ENCODE measurements around the gene ARHGAP45. TPM values are rescaled to one million over a fixed set of nuclear protein-coding genes. Genes with fewer than 3 reads are reported as not detected.
A peak's percentile ranks its signal among the peaks of the same experiment; 100 is the strongest.
"Not testable (repeated sequence)": the region's sequence is repeated elsewhere in the genome, so short reads cannot be mapped to it uniquely, and the experiment has no call there.

Gene ARHGAP45
- total RNA-seq, 3 donors from 2014 or later = 33.9 to 64.3 (median 58.8) TPM

DNA sequence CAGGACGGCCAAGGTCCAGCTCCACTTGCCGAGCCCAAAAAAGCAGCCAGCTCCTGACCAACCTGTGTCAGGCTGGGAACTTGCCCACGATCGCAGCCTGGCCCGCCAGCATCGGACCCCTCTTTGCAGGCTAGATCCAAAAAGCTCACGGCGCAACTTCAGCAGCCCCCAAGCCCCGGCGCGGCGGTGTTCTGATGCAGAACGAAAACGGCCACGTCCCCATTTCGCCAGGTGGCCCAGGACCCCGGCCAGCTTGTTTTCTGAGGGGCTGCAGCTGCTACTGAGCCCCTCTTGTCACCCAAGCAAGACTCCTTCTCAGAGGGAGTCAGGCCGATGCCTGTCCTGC is 47.4 kb upstream of the ARHGAP45 start:
- Histone ChIP-seq H3K4me3 (peak overlapping the region; percentile 11), H3K36me3 (ENCODE audit: low read depth) (no peaks in the 10 kb centered on the region), H3K4me1 (ENCODE audit: low read depth) (peaks cover 47% of the 10 kb centered on the region), H3K9me3 (no peaks in the 10 kb centered on the region)
- ATAC-seq = no peak
- intact Hi-C loops (cut with DNase I, micrococcal nuclease) = no loop called here
- DNase-seq = peak in 1 of 3 donors; percentile 48
- TF ChIP-seq CTCF (IDR thresholded peaks at IDR 0.05) = no peak

DNA sequence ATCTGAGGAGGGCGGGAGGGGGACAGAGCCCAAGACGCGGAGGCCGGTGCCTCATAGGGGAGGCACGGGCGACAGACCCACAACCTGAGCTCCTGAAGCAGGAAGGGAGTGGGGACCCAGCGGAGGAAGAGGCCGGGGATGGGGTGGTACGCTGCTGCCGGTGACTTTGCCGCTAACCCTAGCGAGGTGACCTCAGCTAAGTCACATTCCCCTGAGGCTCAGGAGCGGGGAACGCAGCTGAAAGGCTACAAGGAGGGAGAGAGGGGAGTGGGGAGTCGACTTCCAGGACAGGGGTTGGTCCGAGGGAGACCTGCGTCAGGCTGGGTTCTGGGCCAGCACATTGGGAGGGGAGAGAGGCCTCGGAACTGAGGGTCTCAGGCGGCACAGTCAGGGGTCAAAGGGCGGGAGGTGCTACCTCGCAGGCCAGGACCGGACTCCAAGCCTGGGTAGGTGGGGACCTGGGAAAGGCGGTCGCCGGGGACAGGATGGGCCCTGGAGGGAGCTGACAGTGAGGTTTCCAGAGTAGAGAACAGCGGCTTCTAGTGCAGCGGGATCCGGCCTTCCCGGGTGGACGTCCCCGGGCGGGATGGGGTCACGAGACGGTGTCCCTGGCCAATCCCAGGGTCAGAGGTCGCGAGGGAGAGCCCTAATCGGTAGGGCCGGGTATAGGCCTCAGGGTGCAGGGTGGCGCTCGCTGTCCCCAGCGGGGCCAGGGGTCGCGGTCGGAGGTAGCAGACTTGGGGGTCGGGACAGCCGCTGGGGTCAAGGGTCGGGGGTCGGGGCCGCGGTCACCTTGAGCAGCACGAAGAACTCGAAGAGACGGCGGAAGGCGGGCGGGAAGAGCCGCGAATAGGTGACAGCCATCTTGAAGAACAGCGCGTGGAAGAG is 46.7 kb upstream of the ARHGAP45 start:
- ATAC-seq (no peak), DNase-seq (peak; percentile 57 to 84 (median 71))
- intact Hi-C loops (cut with DNase I, micrococcal nuclease) = no loop called here
- Histone ChIP-seq H3K4me3 (peak overlapping the region; percentile 91), H3K9me3 (no peaks in the 10 kb centered on the region), H3K4me1 (ENCODE audit: low read depth) (peaks cover 47% of the 10 kb centered on the region), H3K36me3 (ENCODE audit: low read depth) (no peaks in the 10 kb centered on the region)
- TF ChIP-seq CTCF (IDR thresholded peaks at IDR 0.05) = no peak

- peak; percentile 97 to 98 (median 98) for DNase-seq
- intact Hi-C loops (cut with DNase I, micrococcal nuclease) = no loop called here
- no peaks in the 10 kb centered on the region for H3K9me3 ChIP-seq
- no peaks in the 10 kb centered on the region for H3K36me3 ChIP-seq (ENCODE audit: low read depth)
- TF ChIP-seq CTCF (IDR thresholded peaks at IDR 0.05) = peak; percentile 8
- peak; percentile 90 for ATAC-seq
- H3K4me1 ChIP-seq (ENCODE audit: low read depth) = peaks cover 47% of the 10 kb centered on the region
- H3K4me3 ChIP-seq = peak within 1 kb of the TSS; percentile 91
Observed at GRCh38 chr19:1020868-1021425, 46.0 kb upstream of the ARHGAP45 start, which contains the start of gene TMEM259. TMEM259 (minus strand) TSS chr19:1021123; CDS start chr19:1020996, 127 bp downstream.

GRCh38 chr19:1023883-1024188 is 43.1 kb upstream of the ARHGAP45 start:
- H3K36me3 ChIP-seq (ENCODE audit: low read depth); H3K4me3 ChIP-seq; intact Hi-C loops (cut with DNase I, micrococcal nuclease); ATAC-seq; DNase-seq; H3K9me3 ChIP-seq: not testable (repeated sequence)
- peaks cover 25% of the 10 kb centered on the region for H3K4me1 ChIP-seq (ENCODE audit: low read depth)

DNA sequence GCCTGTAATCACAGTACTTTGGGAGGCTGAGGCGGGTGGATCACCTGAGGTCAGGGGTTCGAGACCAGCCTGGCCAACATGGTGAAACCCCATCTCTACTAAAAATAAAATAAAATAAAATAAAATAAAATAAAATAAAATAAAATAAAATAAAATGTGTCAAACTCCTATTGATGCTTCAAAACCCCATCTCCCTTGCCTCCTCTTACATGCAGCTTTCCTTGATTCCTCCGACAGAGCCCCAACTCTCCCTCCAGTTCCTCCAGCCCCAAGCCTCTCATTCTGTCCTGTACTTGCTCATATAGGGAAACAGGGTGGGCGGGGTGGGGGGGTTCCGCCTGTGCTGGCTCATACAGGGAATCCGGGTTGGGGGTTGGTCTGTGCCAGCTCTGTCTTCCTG is 41.9 kb upstream of the ARHGAP45 start:
- H3K36me3 ChIP-seq (ENCODE audit: low read depth); H3K9me3 ChIP-seq; DNase-seq; H3K4me3 ChIP-seq; ATAC-seq; intact Hi-C loops (cut with DNase I, micrococcal nuclease): not testable (repeated sequence)
- H3K4me1 ChIP-seq (ENCODE audit: low read depth) = peaks cover 22% of the 10 kb centered on the region

GRCh38 chr19:1025960-1026782 is 40.8 kb upstream of the ARHGAP45 start, which contains the start of gene CNN2:
CNN2 (plus strand) TSS chr19:1026608; CDS start chr19:1026662, 54 bp downstream.
- intact Hi-C loops (cut with DNase I, micrococcal nuclease) = no loop called here
- ATAC-seq = peak; percentile 76

More at GRCh38 chr19:1025960-1026782, 40.8 kb upstream of the ARHGAP45 start, which contains the start of gene CNN2:
- DNase-seq = peak; percentile 89 to 91 (median 89)
- H3K36me3 ChIP-seq (ENCODE audit: low read depth) = no peaks in the 10 kb centered on the region
- no peaks in the 10 kb centered on the region for H3K9me3 ChIP-seq
- peak within 1 kb of the TSS; percentile 81 for H3K4me3 ChIP-seq
- TF ChIP-seq CTCF (IDR thresholded peaks at IDR 0.05) = no peak
- H3K4me1 ChIP-seq (ENCODE audit: low read depth) = peaks cover 29% of the 10 kb centered on the region
